ENCODE results near the gene CDX1. TPM values are rescaled to one million over a fixed set of nuclear protein-coding genes. Genes with fewer than 3 reads are reported as not detected.

The CDX1 gene
- total and polyA plus RNA-seq, 2 of the 8 experiments (the other 6 are each of a cell fraction or from before 2014, with no cell fraction given): not detected

DNA sequence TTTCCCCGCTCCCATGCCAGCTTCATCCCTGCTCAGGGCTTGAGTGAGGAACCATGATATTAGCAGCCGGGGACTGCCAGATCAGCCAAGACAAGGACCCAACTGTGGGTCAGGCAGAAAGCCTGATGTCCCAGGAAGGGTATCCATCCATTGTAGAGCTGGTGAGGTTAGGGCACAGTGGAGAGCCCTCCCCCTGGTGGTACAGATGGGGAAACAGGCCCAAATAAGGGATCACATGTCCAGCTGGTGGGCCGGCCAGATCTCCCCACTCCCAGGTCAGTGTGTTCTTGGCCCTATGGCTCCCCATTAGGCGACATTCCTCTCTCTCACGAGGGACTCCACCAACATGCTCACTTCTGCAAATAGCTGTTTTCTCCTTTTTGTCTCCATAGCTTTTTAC lies 9.0 kb downstream of the CDX1 start (continued):
- TF ChIP-seq, protein P1, sequence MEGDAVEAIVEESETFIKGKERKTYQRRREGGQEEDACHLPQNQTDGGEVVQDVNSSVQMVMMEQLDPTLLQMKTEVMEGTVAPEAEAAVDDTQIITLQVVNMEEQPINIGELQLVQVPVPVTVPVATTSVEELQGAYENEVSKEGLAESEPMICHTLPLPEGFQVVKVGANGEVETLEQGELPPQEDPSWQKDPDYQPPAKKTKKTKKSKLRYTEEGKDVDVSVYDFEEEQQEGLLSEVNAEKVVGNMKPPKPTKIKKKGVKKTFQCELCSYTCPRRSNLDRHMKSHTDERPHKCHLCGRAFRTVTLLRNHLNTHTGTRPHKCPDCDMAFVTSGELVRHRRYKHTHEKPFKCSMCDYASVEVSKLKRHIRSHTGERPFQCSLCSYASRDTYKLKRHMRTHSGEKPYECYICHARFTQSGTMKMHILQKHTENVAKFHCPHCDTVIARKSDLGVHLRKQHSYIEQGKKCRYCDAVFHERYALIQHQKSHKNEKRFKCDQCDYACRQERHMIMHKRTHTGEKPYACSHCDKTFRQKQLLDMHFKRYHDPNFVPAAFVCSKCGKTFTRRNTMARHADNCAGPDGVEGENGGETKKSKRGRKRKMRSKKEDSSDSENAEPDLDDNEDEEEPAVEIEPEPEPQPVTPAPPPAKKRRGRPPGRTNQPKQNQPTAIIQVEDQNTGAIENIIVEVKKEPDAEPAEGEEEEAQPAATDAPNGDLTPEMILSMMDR (IDR thresholded peaks at IDR 0.05; ENCODE audit: control extremely low read depth in 1 of 3, insufficient read depth in 1 of 3, low read depth in 1 of 3, low read length in 3 of 3): peak; percentile 76 to 92 (median 84)
- TF ChIP-seq TCF12 (IDR thresholded peaks at IDR 0.05; ENCODE audit: low read depth, low read length) (no peak), SIRT6 (IDR thresholded peaks at IDR 0.05; ENCODE audit: low read length) (no peak), SP1 (IDR thresholded peaks at IDR 0.05; ENCODE audit: low read depth, low read length) (no peak), CBX5 (IDR thresholded peaks at IDR 0.05; ENCODE audit: low read depth, low read length) (no peak), TBP (IDR thresholded peaks at IDR 0.05; ENCODE audit: low read depth, low read length) (0 out of 2 replicates have a peak, but pooled peaks have one; percentile 20), CREB1 (IDR thresholded peaks at IDR 0.05) (no peak), SP4 (IDR thresholded peaks at IDR 0.05; ENCODE audit: low read length) (no peak), JUND (IDR thresholded peaks at IDR 0.05; ENCODE audit: low read length) (no peak), POLR2A (IDR thresholded peaks at IDR 0.05; ENCODE audit: control extremely low read depth in 1 of 2, low read depth in 2 of 2, low read length in 2 of 2) (no peak), MAFK (IDR thresholded peaks at IDR 0.05; ENCODE audit: low read depth, low read length) (no peak), RBBP5 (IDR thresholded peaks at IDR 0.05; ENCODE audit: borderline replicate concordance, low read depth, low read length) (no peak), RAD21 (IDR thresholded peaks at IDR 0.05 in 1 of 2, conservative IDR thresholded peaks at IDR 0.05 in 1 of 2; ENCODE audit: low read depth in 2 of 2, low read length in 2 of 2) (peak; percentile 53 to 75), PHF8 (conservative IDR thresholded peaks at IDR 0.05; ENCODE audit: low read depth, low read length) (no peak), RXRA (IDR thresholded peaks at IDR 0.05; ENCODE audit: insufficient read depth, low read depth, low read length) (no peak)
- TF ChIP-seq, protein P2, sequence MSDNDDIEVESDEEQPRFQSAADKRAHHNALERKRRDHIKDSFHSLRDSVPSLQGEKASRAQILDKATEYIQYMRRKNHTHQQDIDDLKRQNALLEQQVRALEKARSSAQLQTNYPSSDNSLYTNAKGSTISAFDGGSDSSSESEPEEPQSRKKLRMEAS (IDR thresholded peaks at IDR 0.05): peak; percentile 47; the same call in 1 of the 2 replicates

Measured in H1 (cell line).